Muscle layer of colon (tissue), 2 donors: ENCODE results near the gene DSC2.
A peak's percentile ranks its signal among the peaks of the same experiment; 100 is the strongest.
"Not testable (repeated sequence)": the region's sequence is repeated elsewhere in the genome, so short reads cannot be mapped to it uniquely, and the experiment has no call there.

Experiments used
- H3K27ac ChIP-seq: one replicate; pipeline ENCODE4 v1.7.0; 2013; ENCODE audit warnings: low read depth, mild to moderate bottlenecking, low read length, moderate library complexity
- H3K27me3 ChIP-seq, 2 donors: one replicate each; pipeline ENCODE4 v1.7.0; 2013; ENCODE audit warnings: low read length in 2 of 2, mild to moderate bottlenecking in 2 of 2; ENCODE audit not compliant: insufficient read depth in 2 of 2, control insufficient read depth in 1 of 2
- H3K36me3 ChIP-seq: one replicate; pipeline ENCODE4 v1.7.0; 2013; ENCODE audit warnings: mild to moderate bottlenecking, low read length; ENCODE audit not compliant: insufficient read depth
- H3K4me1 ChIP-seq: one replicate; pipeline ENCODE4 v1.7.0; 2013; ENCODE audit warnings: mild to moderate bottlenecking, low read length; ENCODE audit not compliant: insufficient read depth
- H3K4me3 ChIP-seq, 2 donors: one replicate each; pipeline ENCODE4 v1.7.0; 2013; ENCODE audit warnings: low read length in 2 of 2, low read depth in 1 of 2, mild to moderate bottlenecking in 1 of 2, moderate library complexity in 1 of 2
- H3K9ac ChIP-seq: one replicate; pipeline ENCODE4 v1.7.0; 2013; ENCODE audit warnings: low read length
- H3K9me3 ChIP-seq: one replicate; pipeline ENCODE4 v1.7.0; 2013; ENCODE audit warnings: mild to moderate bottlenecking, low read length
- donor health status: abdominal sarcoma.
- donor health status: Adenocarcinoma of cecum.

DSC2 gene

DNA sequence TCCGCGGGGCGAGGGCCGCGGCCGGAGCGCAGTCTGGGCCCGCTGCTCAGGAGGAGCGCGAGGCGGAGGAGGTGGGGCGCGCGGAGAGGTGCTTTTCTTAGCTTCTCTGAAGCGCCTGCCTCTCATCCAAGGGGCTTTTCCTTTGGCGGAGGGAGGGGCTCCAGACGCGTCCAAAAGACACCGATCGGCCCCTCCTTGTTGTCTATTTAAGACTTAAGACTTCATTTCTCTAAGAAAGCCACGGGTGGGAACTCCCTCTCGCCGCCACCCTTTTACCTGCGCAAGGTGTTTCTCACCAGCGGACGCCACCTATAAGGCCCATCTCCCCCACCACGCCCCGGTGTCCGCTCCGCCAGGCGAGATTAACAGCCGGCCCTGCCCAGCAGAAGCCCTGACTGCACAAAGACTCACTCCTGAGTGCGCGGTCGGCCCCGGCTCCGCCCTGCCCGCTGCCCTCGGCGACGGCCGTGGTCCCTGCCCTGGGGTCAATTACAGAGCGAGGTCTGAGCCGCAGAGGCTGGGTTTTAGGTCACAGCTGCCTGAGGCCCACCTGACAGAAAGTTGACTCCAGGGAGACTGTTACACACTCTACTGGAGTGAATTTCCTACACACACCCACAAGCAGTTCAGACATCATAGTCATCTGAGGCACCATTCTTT is at the start of gene DSC2:
Gene DSC2, minus strand, starts transcription at position 397 of the 660 bp plus-strand sequence. CDS start 450 bp downstream, outside the sequence.
- Histone ChIP-seq H3K27me3 (peaks cover 0 to 7% of the 10 kb centered on the region in 2 donors), H3K36me3 (no peaks in the 10 kb centered on the region), H3K9ac (no peak within 1 kb of the TSS), H3K9me3 (no peaks in the 10 kb centered on the region), H3K27ac (peak within 1 kb of the TSS; percentile 34), H3K4me1 (no peaks in the 10 kb centered on the region), H3K4me3 (peak within 1 kb of the TSS; percentile 38 to 54)

DNA sequence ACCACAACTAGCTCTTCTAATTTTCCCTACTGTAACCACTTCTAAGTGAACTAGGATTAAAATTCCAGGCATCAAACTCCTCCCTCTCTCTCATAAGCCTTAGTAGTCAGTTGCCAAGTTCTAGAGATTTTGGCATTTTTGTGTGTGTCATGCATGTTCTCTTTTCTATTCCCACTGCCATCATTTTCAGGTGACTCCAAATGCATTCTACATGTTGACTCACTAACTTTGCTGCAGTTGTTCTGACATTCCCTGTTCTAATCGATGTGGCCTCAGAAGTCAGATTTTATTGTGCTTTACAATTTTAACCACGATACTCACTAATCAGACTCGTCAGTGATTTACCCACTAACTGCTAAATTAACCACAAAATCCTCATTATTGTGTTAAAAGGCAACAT is 47.1 kb upstream of the DSC2 start:
- no peak overlapping the region for H3K27ac ChIP-seq
- H3K27me3 ChIP-seq: no peaks in the 10 kb centered on the region
- H3K4me1 ChIP-seq: no peaks in the 10 kb centered on the region
- no peak overlapping the region for H3K9ac ChIP-seq
- no peak overlapping the region for H3K4me3 ChIP-seq
- H3K9me3 ChIP-seq: no peaks in the 10 kb centered on the region
- no peaks in the 10 kb centered on the region for H3K36me3 ChIP-seq

DNA sequence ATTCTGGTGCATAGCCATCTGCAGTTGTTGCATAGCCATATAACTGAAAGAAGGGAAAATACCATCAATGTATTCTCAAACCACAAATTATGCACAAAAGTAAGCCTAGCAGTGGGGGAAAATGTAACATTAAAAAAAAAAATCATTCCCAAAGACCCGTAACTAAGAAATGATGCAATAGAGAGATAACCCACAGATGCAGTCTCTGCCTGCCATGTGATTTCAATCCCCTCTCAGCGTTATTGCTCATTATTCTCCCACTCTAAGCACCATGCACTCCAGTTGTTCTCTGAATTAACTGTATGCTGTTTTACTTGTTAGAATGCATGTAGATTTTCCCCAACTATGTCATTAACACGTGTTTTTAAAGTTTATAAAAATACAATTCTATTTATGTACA is 46.4 kb upstream of the DSC2 start:
- no peak overlapping the region for H3K27ac ChIP-seq
- no peaks in the 10 kb centered on the region for H3K36me3 ChIP-seq
- no peaks in the 10 kb centered on the region for H3K9me3 ChIP-seq
- H3K4me3 ChIP-seq: no peak overlapping the region
- no peaks in the 10 kb centered on the region for H3K4me1 ChIP-seq
- no peak overlapping the region for H3K9ac ChIP-seq
- no peaks in the 10 kb centered on the region for H3K27me3 ChIP-seq

DNA sequence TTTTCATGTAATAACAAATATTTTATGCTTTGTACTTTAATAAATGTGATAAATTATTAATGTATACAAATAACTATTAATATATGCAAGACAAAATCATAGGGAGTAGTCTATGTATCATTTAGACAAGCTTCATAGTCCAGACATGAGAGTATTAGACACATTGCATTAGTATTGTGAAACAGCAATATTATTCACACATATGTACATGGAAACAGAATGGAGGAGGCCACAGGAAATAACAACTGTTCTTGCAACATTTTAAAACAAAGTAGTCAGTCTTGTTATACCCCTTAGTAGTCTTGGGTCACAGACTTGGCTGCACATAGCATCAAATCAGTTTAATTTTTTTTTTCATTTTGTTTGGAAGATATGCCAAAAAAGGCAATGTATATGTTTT is 44.6 kb upstream of the DSC2 start:
- H3K4me3 ChIP-seq: no peak overlapping the region
- H3K4me1 ChIP-seq: no peaks in the 10 kb centered on the region
- no peaks in the 10 kb centered on the region for H3K36me3 ChIP-seq
- no peaks in the 10 kb centered on the region for H3K27me3 ChIP-seq
- H3K9me3 ChIP-seq: no peaks in the 10 kb centered on the region
- no peak overlapping the region for H3K9ac ChIP-seq
- H3K27ac ChIP-seq: no peak overlapping the region

DNA sequence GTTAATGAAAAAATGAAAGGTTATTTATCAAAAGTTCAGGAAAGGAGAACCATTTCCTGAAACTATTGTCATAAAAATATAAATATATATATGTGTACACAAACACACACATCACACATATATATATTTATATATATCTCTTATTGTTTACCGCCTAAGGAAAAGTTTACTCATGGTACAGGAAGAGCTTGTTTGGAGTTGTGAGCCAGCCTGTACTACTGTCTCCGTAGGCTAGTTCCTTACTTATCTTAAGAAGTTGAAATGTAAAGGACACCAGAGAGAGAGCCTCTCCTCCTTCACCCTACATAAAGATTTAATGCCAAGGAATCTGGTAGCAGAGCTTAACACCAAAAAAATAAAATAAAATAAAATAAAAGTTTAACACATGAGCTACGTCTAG is 40.8 kb upstream of the DSC2 start:
- Histone ChIP-seq H3K9me3 (no peaks in the 10 kb centered on the region), H3K27ac (no peak overlapping the region), H3K4me1 (no peaks in the 10 kb centered on the region), H3K4me3 (no peak overlapping the region), H3K27me3 (no peaks in the 10 kb centered on the region), H3K36me3 (no peaks in the 10 kb centered on the region), H3K9ac (no peak overlapping the region)

DNA sequence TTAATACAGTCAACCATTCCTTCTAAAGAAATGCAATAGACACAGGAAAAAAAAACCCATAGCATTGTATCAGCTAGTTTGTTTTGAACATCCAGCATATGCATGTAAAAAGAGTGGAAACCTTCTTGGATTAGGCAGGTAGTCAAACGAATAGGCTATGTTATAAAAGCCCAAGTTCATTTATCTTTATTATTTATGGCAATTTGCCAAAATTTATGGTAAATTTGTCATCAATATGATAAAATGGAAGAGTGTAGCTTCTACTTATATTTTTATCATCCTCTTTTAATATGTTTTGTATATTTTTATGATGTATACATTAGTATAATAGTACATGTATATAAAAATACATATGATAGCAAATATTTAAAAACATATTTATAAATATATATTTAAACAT is 36.5 kb upstream of the DSC2 start:
- Histone ChIP-seq H3K4me3 (no peak overlapping the region), H3K36me3 (no peaks in the 10 kb centered on the region), H3K4me1 (no peaks in the 10 kb centered on the region), H3K27ac (no peak overlapping the region), H3K9ac (no peak overlapping the region), H3K9me3 (no peaks in the 10 kb centered on the region), H3K27me3 (no peaks in the 10 kb centered on the region)

DNA sequence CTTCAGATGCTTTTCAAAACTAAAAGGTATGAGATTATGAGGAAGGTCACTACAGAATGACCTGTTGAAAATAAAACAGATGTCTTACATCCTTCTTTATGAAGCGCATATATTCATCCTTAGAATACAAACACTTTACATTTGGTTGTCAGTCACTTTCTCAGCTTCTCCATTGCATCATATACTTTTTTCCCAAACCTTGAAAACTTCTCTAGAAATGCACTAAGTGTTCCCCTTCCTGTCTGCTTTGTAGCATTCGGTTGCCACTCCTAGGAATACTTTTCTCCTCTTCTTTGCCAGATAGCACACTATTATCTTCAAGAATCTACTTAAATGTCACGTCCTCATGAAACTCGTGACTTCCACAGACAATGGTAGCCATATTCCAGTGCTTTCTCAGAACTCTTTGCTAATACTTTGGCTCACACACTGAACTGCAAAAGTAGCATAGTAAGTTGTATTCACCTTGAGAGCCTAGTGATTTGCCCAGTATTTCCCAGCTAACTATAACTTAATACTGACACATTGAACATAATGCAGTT is 32.8 kb upstream of the DSC2 start:
- Histone ChIP-seq H3K4me1 (no peaks in the 10 kb centered on the region), H3K9me3 (no peaks in the 10 kb centered on the region), H3K4me3 (no peak overlapping the region), H3K27me3 (no peaks in the 10 kb centered on the region), H3K27ac (no peak overlapping the region), H3K36me3 (no peaks in the 10 kb centered on the region), H3K9ac (no peak overlapping the region)

DNA sequence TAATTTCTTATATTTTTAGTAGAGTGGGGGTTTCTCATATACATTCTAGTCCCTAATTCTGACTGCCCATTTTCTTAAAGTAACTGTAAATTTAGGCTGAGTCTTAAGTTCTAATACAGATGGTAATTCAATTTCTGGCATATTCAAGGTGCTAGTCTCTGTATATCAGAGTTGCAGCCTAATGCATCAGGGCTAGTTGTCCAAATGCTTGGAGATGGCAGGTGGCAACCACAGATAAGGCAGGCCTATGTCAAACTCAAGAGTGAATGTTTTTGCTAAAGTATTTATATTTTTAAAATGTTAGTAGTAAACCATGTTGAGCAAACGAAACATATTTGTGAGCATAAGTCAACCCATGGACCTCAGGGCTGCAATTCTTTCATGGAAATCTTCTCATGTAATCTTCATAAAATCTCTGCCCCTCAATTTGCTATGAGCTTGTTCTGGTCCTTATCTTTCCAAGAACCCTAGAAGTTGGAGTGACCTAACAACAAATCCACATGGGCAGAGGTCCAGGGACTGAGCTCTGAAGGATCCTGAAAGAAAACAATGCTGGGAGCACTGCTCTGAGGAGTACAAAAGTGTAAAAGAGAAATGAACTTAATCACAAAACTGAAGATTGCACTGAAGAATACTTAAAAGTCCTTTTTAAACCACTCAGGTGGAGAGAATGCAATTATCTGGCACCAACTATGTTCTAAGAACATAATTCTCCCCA is 27.3 kb upstream of the DSC2 start:
- H3K9me3 ChIP-seq: no peaks in the 10 kb centered on the region
- no peak overlapping the region for H3K27ac ChIP-seq
- H3K4me1 ChIP-seq: no peaks in the 10 kb centered on the region
- no peaks in the 10 kb centered on the region for H3K36me3 ChIP-seq
- no peaks in the 10 kb centered on the region for H3K27me3 ChIP-seq
- H3K9ac ChIP-seq: no peak overlapping the region
- H3K4me3 ChIP-seq: no peak overlapping the region

DNA sequence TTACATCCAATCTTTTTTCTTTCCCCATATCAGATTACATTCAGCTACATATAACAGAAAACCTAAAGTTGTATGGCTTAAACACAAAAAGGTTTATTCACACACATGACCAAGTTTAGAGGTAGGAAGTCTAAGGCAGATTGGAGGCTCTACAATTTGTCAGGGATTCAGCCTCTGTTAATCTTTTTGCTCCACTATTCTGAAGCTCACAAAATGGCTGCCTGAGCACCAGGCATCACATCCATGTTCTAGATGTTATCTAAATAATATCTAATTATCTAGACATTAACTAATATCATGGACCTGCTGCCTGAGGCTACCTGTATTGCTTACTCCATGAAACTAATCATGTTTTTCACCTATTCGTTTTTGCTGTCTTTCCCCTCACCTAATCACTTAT is 23.7 kb upstream of the DSC2 start:
- Histone ChIP-seq H3K27me3 (no peaks in the 10 kb centered on the region), H3K9me3 (no peaks in the 10 kb centered on the region), H3K36me3 (no peaks in the 10 kb centered on the region), H3K27ac (no peak overlapping the region), H3K4me3 (no peak overlapping the region), H3K4me1 (no peaks in the 10 kb centered on the region), H3K9ac (no peak overlapping the region)

DNA sequence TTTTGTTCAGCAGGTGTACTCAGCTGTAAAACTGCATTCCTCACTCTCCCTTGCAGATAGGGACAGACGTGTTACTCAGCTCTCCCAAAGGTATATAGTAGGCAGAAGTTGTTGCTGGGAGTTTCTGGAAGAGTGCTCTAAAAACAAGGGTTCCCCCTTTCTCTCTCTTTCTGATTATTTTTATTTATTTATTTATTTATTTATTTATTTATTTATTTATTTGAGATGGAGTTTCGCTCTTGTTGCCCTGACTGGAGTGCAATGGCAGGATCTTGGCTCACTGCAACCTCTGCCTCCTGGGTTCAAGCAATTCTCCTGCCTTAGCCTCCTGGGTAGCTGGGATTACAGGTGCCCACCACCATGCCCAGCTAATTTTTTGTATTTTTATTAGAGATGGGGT is 20.9 kb upstream of the DSC2 start:
- not testable (repeated sequence) for H3K4me1 ChIP-seq, H3K27ac ChIP-seq, H3K9me3 ChIP-seq, H3K27me3 ChIP-seq, H3K36me3 ChIP-seq, H3K9ac ChIP-seq, H3K4me3 ChIP-seq

DNA sequence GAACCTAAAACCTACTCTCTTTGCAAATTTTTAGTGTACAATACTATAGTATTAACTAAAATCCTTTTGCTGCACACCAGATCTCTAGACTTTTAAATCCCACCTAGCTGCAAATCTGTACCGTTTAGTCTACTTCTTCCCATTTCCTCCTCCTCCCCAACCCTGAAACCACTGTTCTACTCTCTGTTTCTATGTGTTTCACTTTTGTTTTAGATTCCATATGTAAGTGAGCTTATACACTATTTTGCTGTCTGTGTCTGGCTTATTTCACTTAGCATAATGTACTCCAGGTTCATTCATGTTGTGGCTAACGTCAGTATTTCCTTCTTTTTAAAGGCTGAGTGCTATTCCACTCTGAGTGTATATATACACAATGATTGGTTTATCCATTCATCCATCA is 18.4 kb upstream of the DSC2 start:
- Histone ChIP-seq H3K27ac (no peak overlapping the region), H3K27me3 (no peaks in the 10 kb centered on the region), H3K4me1 (no peaks in the 10 kb centered on the region)

More for the DNA sequence above, 18.4 kb upstream of the DSC2 start:
- Histone ChIP-seq H3K9ac (no peak overlapping the region), H3K9me3 (no peaks in the 10 kb centered on the region), H3K4me3 (no peak overlapping the region), H3K36me3 (no peaks in the 10 kb centered on the region)
